NCI-H82 treated with DMSO at 0.1 percent for 48 hours (cell line): ENCODE measurements around the gene NPEPL1.

ENCODE experiments used
- DNase-seq: peaks from one replicate; lab custom pipeline; 2025; ENCODE audit not compliant: unreplicated experiment; lab: John Stamatoyannopoulos, UW

Gene NPEPL1

GRCh38 chr20:58657986-58658385 is 34.6 kb upstream of the NPEPL1 start:
- DNase-seq: no peak

DNA sequence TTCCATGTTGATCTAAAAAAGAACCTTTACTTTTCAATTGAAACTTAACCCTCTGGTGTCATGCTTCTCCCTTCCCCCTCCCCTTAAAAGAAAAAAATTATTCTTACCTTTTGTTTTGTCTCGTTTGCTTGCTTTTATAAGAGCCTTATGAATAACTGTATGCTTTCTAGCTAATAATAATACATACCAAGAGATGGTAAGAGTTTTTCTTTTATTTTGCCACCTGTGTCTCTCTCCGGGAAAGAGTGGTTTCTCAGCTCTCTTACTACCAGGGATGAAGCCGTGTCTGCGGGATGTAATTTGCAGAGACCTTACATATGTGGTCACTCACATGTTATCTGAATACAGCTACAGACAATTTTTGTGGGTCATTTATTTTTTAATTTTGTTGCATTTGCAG is 33.8 kb upstream of the NPEPL1 start:
- DNase-seq: no peak

DNA sequence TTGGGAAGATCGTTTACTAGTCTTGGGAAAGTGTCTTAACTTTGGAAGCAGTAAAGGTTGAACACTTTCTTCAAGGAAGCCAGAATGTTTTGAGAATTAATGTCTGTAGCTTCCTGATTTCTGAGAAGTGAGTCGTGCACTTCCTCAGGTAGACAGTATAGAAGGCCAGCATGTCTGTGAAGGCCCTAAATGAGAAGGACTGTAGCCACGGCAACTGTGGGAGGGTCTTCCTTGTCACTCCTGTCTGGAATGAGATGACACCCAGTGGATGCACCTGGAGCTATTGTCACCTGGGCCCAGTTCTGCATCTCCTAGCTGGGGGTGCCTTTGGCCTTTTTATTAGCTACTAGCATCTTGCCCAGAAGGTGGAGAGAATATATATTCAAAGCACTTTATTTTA is 32.8 kb upstream of the NPEPL1 start:
- DNase-seq: no peak

- DNase-seq: no peak
Observed at GRCh38 chr20:58660855-58661597, 31.6 kb upstream of the NPEPL1 start.

DNA sequence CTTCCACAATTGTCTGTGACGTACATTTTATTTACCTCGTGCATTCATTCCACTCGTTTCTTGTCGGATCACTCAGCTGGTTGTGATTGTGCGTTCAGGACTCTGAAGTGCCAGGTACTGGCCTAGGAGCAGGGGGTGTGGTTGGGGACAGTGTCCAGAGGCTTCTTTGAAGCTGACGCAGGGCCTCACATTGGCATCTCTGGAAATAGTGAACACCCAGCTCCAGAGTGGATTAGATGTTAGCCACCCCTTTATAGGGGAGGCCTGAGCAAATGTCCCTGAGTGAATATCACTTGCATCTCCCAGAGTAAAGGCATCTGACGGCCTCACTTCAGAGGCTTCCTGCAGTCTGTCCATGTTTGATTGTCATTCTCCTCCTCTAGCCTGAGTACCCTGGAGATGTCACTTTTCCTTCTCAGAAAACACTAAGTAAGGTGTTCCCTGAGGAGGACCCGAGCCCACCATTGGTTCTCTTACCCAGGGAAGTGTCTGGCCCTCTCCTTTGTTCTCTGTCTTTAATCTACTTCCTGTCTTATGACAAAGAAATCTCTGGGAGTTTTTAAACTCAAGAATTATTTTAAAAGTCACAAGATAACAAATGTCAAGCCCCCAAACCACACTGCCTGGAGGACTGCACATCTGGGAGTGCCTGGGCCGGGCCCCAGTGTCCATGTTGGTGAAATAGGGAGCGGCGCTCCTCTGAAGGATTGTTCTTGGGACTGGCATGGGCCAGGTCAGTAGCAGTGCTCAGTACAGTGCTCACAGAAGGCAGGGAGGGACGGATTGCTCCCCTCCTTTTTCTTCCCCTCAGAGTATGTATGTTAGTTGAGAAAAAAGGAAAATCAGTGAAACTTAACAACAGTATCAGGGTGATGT is 30.8 kb upstream of the NPEPL1 start:
- DNase-seq: no peak

DNA sequence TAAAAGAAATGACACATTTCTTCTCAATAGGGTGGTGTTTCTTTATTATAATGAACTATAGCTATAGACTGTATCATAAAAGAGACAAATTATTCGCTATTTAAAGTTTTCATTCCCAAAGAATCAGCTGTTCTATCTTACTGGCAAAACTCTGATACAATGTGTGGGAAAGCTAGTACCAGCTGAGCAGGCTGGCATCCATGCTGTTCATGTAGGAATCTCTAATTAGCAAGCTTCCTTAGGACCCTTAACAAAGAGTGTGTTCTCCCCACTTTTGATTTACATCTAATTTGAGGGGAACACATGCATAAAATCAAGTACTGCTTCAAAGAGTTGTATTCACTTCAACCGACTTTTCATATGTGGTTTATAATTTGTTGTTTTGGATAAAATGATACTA is 28.3 kb upstream of the NPEPL1 start:
- no peak for DNase-seq

DNA sequence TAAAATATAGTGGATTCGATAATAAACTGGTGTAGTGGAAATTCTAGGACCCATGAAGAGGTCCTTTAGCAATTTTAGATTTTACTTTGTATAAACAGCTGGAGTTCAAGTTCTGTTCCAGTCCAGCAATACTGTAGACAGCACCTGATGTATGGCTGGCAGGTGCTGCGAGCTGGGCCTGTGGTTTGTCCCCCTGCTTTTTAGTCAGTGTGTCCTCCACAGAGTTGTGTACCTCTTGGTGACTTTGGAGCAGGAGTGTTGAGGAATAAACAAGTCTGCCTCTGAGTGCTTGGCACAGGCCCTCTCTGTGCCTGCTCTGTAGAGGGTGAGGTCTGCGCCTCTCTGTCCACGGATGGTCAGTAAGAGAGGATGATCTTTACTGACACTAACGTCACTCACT is 27.7 kb upstream of the NPEPL1 start:
- DNase-seq: no peak

DNA sequence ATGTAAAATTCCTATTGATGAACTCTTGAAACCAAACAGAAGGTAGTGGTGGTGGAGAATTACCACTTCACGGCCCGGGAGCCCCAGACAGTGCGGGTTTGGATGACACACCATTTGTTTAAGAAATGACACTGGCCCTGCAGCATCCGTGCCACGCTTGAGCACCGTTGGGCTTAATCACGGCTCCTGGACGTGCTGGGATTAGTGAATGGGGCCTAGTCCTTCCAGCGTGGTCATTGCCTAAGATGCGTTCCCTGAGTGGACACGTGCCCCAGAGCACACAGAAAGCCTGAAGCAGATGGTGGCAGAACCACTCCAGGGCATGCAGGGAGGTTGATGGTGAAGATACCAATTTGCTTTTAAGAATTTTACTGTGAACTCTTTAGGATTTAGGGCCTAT is 27.0 kb upstream of the NPEPL1 start:
- DNase-seq: peak; percentile 69

GRCh38 chr20:58666702-58667101 is 25.9 kb upstream of the NPEPL1 start:
- peak; percentile 62 for DNase-seq

- no peak for DNase-seq
Observed at GRCh38 chr20:58667975-58668374, 24.6 kb upstream of the NPEPL1 start.

DNA sequence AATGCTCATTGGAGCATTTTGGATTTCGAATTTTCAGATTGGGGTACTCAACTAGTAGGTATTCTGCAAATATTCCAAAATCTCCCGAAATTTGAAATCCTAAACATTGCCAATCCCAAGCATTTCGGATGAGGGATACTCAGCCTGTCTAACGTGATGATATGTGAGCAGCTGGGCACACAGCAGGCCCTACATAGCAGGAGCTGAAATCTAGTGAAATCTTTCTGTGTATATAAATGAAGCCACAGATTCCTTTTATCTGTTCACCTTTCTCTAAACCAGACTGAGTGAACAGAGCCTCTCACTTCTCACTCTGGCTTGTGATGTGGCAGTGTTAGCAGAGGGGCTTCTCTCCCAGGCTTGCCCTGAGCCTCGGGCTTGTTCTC is 23.7 kb upstream of the NPEPL1 start:
- no peak for DNase-seq

GRCh38 chr20:58669287-58670006 is 23.2 kb upstream of the NPEPL1 start:
- no peak for DNase-seq

DNA sequence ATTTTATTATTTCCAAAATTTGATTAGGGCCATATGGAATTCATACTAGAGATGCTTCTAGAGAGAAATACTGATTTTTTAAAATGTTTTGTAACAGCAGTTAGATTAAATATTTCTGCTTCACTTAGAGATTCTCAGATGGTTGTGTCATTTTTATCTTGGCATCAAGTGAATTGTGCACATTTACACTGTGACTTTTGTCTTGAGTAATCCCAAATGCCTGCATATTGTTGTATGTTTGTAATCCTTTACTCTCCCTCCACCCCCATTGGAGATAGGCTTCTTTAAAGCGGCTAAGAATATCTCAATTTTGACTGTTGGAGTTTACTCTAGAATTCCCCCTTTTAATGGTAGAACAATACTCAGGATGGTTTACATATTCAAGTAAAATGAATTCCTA is 22.5 kb upstream of the NPEPL1 start:
- no peak for DNase-seq

GRCh38 chr20:58670659-58671058 is 21.9 kb upstream of the NPEPL1 start:
- DNase-seq: no peak

- DNase-seq: no peak
Observed at GRCh38 chr20:58673119-58673518, 19.5 kb upstream of the NPEPL1 start.

DNA sequence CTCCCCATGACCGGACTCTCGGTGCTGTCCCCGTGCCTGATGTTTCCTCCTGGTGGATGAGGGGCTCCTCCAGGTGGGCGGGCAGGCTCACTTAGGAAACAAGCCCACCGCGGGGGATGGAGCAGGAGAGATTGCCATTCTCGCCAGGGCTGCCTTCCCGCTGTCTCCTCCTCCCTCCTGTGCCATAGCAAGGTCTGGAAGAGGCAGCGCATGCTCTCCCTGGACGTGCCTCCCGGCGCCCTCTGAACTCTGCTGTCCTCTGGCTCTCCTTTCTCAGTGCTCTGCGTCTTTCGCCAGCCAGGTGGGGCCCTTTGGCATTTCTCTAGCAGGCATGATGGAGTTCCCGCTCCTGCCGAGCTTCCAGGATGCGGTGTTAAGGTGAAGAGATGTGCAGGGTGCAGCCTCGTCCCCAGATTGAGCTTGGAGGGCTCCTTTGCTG is 17.4 kb upstream of the NPEPL1 start:
- DNase-seq: no peak

DNA sequence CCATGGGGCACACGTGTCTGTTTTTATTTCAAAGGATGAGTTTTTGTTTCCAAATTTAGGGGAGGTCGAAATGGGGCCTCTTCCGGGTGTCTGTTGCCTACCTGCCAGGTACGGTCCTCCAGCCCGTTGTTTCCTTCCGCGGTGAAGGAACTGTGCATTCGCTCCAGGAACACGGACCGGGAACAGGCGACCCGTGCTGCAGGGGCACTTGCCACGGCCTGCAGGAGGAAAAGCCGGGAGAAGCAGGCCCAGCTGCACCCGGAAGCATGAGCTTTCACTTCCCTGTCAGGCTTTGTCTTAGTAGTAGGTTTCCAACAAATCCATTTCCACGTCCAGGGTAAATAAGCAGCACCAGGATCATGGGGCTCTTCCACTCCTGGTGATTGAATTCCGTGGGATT is 17.0 kb upstream of the NPEPL1 start:
- DNase-seq: no peak

DNA sequence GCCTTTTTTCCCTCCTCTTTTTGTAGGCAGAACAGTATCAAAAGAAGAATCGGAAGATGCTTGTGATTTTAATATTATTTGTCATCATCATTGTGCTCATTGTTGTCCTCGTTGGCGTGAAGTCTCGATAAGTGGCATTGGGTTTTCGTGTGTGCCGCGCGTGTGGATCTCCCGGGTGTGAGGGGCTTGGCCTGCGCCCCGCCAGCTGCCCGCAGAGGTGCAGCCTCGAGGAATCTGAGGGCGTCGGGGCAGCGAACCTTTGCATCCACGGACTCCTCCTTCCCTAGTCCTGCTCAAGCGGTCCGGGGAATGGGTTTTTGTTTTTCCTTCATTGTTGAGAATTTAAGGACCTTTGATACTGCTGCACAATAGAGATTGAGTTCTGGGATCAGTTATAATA is 16.4 kb upstream of the NPEPL1 start:
- DNase-seq: no peak

- DNase-seq: no peak
Observed at GRCh38 chr20:58677079-58677604, 15.5 kb upstream of the NPEPL1 start.

GRCh38 chr20:58677808-58678207 is 14.8 kb upstream of the NPEPL1 start:
- no peak for DNase-seq

- no peak for DNase-seq
Observed at GRCh38 chr20:58678806-58679205, 13.8 kb upstream of the NPEPL1 start.
